KMS-11 (cell line): Measurements from ENCODE around the gene CRTAP.

Experiments
- H2AFZ ChIP-seq: fragments of 200-600 bp; sonication (generic); 2 replicates; pipeline ENCODE4 v1.6.1; 2016; ENCODE audit warnings: antibody characterized with exemption, mixed run types, low read depth
- H3K27ac ChIP-seq: fragments of 200-600 bp; sonication (generic); 2 replicates; pipeline ENCODE4 v1.6.1; 2016; ENCODE audit warnings: mild to moderate bottlenecking, mixed run types
- H3K27me3 ChIP-seq: fragments of 200-600 bp; sonication (generic); 2 replicates; pipeline ENCODE4 v1.6.1; 2017; ENCODE audit warnings: mild to moderate bottlenecking, low read depth, mixed run types, moderate library complexity; ENCODE audit not compliant: insufficient read depth
- H3K36me3 ChIP-seq: fragments of 200-600 bp; sonication (generic); 2 replicates; pipeline ENCODE4 v1.6.1; 2017; ENCODE audit warnings: mild to moderate bottlenecking, mixed run types; ENCODE audit not compliant: insufficient read depth
- H3K4me1 ChIP-seq: fragments of 200-600 bp; sonication (generic); 2 replicates; pipeline ENCODE4 v1.6.1; 2016; ENCODE audit warnings: mild to moderate bottlenecking, low read depth, mixed run types; ENCODE audit not compliant: poor library complexity, severe bottlenecking
- H3K4me2 ChIP-seq: fragments of 200-600 bp; sonication (generic); 2 replicates; pipeline ENCODE4 v1.7.0; 2016; ENCODE audit warnings: mild to moderate bottlenecking, mixed run types
- H3K4me3 ChIP-seq: fragments of 200-600 bp; sonication (generic); IDR thresholded peaks from 2 replicates; pipeline ENCODE4 v1.6.1; 2017; ENCODE audit warnings: low read depth, low read length, mixed read lengths; ENCODE audit not compliant: insufficient read depth
- H3K79me2 ChIP-seq: fragments of 200-600 bp; sonication (generic); 2 replicates; pipeline ENCODE4 v1.6.1; 2016; ENCODE audit warnings: low read depth, mixed run types; ENCODE audit not compliant: insufficient read depth
- H3K9ac ChIP-seq: fragments of 200-600 bp; sonication (generic); 2 replicates; pipeline ENCODE4 v1.6.1; 2016; ENCODE audit warnings: mild to moderate bottlenecking, mixed run types
- H4K20me1 ChIP-seq: fragments of 200-600 bp; sonication (generic); 2 replicates; pipeline ENCODE4 v1.6.1; 2016; ENCODE audit warnings: mild to moderate bottlenecking, mixed run types; ENCODE audit not compliant: insufficient read depth
- TF ChIP-seq, protein P1 (sequence below): fragments of 200-600 bp; sonication (generic); conservative IDR thresholded peaks from 2 replicates; pipeline ENCODE4 v1.6.1; 2017; ENCODE audit warnings: low read depth, mild to moderate bottlenecking, antibody characterized with exemption, low read length, moderate library complexity, mixed read lengths

The CRTAP gene

DNA sequence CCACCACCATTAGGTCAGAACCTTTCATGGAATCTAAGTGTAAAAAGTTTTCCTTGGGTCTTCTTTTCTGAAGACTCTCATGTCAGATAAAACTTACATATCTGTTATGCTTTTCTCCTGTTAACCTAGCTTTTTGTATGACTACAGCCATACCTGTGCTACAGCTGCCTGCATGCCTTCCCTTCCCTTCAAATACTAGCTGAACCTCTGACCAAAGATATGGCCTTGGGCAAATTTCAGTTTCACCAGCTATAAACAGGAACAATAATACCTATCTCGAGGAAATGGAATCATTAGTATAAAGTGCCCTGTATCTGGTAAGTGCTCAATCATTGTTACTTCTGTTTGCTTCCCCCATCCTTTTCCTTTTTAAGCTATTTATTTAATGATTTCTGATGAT, 41.9 kb upstream of the CRTAP start:
- no peaks in the 10 kb centered on the region for H4K20me1 ChIP-seq
- H3K4me3 ChIP-seq = no peak overlapping the region
- H3K27ac ChIP-seq = no peak overlapping the region
- no peak overlapping the region for H3K9ac ChIP-seq
- H3K4me2 ChIP-seq = no peak overlapping the region
- H3K4me1 ChIP-seq = no peaks in the 10 kb centered on the region
- TF ChIP-seq, protein P1, sequence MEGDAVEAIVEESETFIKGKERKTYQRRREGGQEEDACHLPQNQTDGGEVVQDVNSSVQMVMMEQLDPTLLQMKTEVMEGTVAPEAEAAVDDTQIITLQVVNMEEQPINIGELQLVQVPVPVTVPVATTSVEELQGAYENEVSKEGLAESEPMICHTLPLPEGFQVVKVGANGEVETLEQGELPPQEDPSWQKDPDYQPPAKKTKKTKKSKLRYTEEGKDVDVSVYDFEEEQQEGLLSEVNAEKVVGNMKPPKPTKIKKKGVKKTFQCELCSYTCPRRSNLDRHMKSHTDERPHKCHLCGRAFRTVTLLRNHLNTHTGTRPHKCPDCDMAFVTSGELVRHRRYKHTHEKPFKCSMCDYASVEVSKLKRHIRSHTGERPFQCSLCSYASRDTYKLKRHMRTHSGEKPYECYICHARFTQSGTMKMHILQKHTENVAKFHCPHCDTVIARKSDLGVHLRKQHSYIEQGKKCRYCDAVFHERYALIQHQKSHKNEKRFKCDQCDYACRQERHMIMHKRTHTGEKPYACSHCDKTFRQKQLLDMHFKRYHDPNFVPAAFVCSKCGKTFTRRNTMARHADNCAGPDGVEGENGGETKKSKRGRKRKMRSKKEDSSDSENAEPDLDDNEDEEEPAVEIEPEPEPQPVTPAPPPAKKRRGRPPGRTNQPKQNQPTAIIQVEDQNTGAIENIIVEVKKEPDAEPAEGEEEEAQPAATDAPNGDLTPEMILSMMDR = no peak
- H2AFZ ChIP-seq = no peak overlapping the region
- no peaks in the 10 kb centered on the region for H3K79me2 ChIP-seq
- no peaks in the 10 kb centered on the region for H3K27me3 ChIP-seq
- no peaks in the 10 kb centered on the region for H3K36me3 ChIP-seq

DNA sequence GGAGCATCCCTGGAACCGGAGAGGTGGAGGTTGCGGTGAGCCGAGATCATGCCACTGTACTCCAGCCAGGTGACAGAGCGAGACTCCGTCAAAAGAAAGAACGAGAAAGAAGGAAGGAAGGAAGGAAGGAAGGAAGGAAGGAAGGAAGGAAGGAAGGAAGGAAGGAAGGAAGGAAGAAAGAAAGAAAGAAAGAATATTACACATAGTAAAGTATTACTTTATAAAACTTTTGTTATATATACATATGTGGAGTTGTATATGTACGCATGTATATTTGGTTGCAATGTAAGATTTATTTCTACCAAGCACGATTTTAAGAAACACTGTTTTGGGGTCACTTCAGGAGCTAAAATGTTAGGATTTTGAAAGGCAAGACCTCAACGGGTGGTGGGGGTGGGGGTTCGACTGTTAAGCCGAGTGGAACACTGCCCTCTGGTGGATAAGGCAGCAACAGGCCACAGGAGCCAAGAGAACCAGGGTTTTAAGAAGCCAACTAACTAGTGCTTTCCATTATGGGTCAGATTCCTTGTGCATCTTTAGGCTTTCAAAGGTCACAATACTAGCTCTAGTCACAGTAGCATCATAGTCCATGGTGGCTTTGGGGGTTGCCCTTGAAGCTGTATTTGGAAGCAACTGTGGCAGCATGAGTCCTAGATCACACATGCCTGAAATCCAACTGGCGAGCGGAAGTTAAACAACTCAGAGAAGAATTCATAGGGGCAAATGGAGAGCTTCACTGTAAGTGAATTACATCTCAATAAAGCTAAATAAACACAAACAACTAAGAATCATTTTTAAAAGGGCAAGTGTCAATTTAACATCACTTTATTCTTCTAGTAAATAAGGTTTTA, 39.4 kb upstream of the CRTAP start:
- Histone ChIP-seq H3K27ac (no peak overlapping the region), H3K36me3 (no peaks in the 10 kb centered on the region), H3K27me3 (no peaks in the 10 kb centered on the region), H3K4me3 (no peak overlapping the region), H3K4me1 (no peaks in the 10 kb centered on the region), H2AFZ (no peak overlapping the region), H3K4me2 (no peak overlapping the region), H4K20me1 (no peaks in the 10 kb centered on the region), H3K9ac (no peak overlapping the region), H3K79me2 (no peaks in the 10 kb centered on the region)
- TF ChIP-seq, protein P1 = peak; percentile 84

DNA sequence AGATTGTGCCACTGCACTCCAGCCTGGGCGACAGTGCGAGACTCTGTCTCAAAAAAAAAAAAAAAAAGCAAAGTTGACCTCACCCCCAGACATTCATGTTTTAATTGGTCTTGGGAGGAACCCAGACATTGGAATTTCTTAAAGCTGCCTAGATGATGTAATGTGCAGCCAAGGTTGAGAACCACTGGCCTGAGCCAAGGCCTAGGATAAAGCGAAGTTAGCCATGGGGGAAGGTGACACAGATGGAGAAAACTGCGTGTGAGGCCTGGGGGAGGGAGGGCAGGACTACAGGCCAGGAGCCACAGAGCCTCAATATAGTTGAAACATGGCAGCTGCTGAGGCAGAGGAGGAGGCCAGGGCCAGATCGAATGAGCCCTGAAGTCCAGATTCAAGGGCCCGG, 37.8 kb upstream of the CRTAP start:
- TF ChIP-seq, protein P1 = no peak
- H3K36me3 ChIP-seq = no peaks in the 10 kb centered on the region

DNA sequence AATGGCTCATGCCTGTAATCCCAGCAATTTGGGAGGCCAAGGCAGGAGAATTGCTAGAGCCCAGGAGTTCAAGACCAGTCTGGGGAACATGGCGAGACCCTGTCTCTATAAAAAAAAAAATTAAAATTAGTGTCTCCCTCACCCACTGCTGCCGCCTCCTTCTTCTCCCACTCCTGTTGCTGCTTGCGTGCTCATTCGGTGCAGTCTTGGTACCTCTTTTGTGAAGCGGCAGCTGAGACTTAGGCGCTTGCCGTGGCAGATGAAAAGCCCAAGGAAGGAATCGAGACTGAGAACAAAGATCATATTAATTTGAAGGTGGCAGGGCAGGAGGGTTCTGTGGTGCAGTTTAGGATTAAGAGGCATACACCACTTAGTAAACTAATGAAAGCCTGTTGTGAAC, 36.9 kb upstream of the CRTAP start:
- Histone ChIP-seq H3K9ac (no peak overlapping the region), H3K27me3 (no peaks in the 10 kb centered on the region), H3K4me2 (no peak overlapping the region), H3K36me3 (no peaks in the 10 kb centered on the region), H2AFZ (no peak overlapping the region), H3K27ac (no peak overlapping the region), H3K4me3 (no peak overlapping the region), H4K20me1 (no peaks in the 10 kb centered on the region), H3K79me2 (no peaks in the 10 kb centered on the region), H3K4me1 (no peaks in the 10 kb centered on the region)
- TF ChIP-seq, protein P1 = no peak

More for the DNA sequence above, 37.8 kb upstream of the CRTAP start:
- no peak overlapping the region for H3K9ac ChIP-seq
- H3K27ac ChIP-seq = no peak overlapping the region
- H3K79me2 ChIP-seq = no peaks in the 10 kb centered on the region
- no peaks in the 10 kb centered on the region for H3K4me1 ChIP-seq
- H3K27me3 ChIP-seq = no peaks in the 10 kb centered on the region
- H3K4me2 ChIP-seq = no peak overlapping the region
- H4K20me1 ChIP-seq = no peaks in the 10 kb centered on the region
- H3K4me3 ChIP-seq = no peak overlapping the region
- no peak overlapping the region for H2AFZ ChIP-seq
